NCI-H2029 treated with DMSO at 0.1 percent for 48 hours (cell line): ENCODE measurements around the gene PNPLA8.

Experiments
- DNase-seq: peaks from one replicate; lab custom pipeline; 2025; lab: John Stamatoyannopoulos, UW

PNPLA8 gene

DNA sequence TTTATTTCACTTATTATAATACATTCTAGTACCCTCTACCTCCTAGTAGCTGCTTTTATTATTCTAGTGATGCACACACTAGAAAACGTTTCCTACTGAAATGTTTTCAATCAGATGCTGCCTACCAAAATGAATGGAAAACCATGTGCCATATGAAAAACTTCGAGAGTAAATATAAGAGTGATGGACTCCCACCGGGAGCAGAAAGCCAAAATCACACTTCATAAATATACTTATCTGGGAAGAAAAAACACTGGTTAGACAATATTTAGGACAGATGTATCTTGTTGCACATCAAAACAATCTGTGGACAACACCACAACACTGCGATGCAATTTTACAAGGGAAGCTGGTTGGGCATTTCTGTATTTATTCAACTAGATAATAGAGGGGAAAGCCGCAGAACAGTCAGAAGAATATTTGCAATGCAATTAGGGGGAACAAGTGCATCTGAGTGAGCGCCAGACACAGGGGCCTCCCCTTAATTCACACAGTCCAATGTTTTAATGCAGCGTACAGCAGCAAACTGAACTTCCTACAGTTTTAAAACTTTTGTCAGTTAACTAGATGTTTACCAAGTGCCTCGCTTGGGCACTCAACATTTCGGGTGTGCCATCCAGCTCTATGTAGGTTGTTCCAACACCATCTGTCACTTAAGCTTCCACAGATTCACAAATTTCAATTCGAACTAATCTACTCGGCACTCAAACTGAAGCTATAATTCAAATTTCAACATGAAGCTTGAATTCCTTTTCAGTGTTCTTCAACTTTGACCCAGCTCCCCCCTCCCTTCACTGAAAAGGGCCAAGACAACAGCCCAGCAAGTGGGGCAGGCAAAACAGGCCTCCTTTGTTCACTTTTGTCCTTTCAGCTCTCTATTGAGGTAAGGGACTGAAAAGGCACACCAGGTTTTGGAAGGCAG is 77.1 kb downstream of the PNPLA8 start:
- DNase-seq = peak; percentile 43

DNA sequence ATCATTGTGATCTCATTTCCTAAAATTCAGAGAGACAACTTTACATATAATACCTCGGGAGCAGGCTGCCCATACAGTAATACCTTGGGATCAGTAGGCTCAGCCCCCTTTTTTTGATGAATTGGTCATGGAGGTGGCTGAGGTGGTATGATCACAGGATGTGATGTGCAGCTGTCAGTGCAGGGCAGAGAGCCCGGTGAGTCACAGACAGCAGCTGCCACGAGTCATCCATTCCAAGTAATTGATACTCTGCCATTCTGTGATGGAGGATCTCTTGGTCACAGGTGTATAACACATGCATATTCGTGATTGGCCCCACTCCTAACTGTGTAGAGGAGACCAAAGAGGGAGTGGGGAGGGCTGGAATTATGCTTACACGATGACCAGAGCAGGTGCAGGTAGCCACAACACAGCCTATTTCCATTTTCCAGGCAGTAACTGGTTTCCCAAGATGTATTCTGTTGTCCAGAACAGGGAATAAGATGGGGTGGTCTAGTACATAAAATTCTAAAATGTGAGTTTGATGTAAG is 83.8 kb downstream of the PNPLA8 start:
- DNase-seq = peak; percentile 82

DNA sequence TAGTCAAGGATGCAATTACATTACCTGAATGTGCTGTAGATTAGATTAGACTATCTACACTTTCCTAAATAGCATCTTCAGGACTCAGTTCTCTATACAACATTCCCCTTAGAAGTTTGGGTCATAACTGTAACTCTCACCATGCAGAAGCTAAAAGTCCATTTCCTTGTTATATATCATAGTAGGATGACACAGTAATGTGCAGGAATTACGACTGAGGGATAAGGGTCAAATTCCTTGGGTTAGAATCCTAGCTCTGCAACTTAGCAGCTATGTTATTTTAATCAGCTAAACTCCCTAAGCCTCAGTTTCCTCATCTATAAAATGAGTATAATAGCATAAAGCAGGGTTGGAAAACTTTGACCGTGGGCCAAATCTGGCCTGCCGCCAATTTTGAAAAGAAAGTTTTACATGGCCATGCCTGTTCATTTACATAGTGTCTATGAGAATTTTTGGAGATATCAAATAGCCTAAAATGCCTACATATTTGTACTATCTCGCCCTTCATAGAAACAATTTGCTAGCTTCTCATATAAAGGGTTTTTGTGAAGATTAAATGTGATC is 84.5 kb downstream of the PNPLA8 start:
- no peak for DNase-seq

DNA sequence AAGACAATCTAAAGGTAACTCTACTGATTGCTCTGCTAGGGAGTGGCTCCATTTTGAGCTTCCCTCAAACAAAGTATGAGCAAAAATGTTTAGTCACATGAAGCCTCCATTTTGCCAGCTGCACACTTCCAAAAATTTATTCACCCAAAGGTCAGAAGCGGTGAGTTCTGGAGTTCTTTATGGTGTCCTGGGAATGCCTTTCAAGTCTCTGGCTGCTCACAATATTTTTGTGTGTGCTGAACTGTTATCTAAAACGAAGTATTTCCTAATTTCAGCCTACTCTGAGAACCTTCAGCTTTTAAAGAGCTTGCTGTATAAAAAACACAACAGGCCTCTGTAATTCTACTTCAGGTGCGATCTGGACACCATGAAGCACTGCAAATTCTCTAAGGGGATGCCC is 85.3 kb downstream of the PNPLA8 start:
- DNase-seq = no peak

DNA sequence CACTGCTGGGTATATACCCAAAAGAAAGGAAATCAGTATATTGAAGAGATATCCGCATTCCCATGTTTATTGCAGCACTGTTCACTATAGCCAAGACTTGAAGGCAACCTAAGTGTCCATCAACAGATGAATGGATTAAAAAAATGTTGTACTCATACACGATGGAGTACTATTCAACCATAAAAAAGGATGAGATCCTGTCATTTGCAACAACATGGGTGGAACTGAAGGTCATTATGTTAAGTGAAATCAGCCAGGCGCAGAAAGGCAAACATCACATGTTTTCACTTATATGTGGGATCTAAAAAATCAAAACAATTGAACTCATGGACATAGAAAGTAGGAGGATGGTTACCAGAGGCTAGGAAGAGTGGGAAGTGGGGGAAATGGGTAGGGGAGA is 89.0 kb downstream of the PNPLA8 start:
- DNase-seq = no peak

DNA sequence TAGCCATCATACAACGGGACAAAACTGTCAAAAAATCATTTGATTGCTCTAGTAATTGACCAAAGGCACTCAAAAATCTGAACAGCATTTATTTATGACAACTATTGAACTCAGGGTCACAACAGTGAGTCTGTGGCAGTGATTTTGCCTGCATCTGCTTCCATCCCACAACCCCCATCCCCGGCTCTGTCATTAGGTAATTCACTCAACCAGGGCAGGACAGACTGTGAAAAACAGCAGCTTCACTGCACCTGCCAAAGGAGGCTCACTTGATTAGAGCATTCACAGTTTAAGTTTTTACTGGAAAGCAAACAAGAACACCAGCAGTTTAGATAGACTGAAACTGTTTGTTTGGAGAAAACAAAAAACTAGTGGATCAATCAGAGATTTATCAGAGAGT is 91.9 kb downstream of the PNPLA8 start:
- DNase-seq = no peak

DNA sequence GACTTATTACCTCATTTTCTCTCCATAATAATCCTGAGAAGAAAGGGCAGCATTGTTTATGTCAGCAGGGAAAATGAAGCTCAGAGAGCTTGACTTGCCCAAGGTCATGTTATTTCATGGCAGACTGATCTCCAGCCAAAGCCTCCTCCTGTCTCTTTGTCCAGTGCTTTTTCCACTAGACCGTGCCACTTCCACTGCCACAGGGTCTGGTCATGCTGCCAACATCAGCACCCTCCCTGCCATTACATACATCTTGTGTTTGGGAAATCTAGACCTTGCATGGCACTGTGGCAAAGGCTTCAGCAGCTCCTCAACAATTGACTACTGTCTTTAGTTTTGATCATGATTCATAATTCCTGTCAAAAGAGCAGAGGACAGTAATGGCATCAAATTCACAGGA is 94.8 kb downstream of the PNPLA8 start:
- DNase-seq = no peak

DNA sequence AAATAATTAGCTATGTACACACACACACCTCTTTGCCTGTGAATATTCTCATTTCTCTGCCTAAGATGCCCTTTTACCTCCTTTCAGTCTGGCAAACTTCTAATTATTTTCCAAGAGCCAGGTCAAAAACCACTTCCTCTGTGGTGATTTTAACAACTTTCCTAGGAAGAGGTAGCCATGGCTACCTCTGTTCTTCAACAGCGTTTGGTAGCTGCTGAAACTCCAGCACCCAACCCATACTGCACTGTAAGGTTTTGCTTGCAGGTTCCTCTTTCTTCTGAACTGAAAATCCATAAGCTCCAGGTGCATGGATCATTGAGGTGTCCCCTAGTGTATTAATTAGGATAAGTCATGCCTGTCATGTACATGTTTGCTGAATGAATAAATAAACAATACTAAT is 95.3 kb downstream of the PNPLA8 start:
- DNase-seq = no peak

DNA sequence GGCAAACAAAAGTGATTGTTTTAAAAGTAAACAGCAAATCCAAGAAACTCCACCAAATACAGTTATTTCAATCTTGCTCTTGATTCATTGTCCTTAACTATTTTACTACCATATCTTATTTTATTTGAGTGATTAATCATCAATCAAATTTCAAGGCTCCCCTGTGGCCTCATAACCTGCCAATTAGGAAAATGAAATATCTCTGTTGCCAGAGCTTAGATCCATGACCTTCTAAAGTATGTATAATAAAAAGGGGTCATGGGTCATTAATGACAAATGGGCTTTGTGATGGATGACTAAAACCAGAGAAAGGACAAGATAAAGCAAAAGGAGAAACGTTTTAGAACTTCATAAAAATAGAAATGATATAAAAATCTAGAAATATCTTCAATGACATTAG is 98.2 kb downstream of the PNPLA8 start:
- no peak for DNase-seq

DNA sequence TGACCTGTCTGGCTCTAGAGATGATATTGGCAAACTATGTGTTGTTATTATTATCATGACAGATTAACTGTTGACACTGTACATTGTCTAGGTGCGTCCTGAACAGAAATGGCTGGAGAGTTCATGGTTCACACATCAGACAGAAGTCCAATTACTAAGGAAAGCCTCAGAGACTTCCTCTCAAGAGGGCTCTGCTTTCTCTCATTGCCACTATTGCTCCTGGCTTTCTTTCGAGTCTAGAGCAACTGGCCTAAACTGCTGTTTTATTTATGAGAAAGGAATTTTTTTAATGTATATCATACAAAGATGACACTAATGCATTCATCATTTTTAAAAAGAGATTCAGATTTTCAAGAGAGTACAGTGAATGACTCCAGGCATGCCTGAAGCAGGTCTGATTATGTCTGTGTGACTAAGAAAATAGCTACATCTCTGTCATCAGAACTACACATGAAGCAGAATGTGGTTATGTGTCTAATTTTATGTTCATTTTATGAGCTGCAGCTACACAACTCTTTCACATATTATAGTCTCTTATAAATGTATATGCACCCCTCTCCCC is 100.1 kb downstream of the PNPLA8 start:
- DNase-seq = no peak

DNA sequence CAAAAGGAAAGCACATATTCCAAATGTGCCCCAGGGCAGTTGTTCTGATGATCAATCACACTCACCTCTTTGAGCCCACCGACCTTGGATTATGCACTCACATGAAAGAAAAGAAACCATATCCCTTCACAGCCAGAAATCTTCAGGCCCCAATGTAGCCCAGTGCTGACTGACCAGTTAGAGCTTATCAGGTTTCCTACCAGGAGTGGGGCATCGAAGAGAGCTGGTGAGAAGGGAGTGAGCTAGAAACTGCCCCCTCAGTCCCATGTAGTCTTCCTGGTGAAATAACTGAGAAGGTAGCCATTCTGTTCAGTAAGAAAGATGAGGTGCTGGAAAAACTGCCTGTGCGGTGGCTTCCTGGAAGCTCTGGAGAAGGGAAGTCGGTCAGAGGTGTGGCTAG is 101.9 kb downstream of the PNPLA8 start:
- DNase-seq = no peak

DNA sequence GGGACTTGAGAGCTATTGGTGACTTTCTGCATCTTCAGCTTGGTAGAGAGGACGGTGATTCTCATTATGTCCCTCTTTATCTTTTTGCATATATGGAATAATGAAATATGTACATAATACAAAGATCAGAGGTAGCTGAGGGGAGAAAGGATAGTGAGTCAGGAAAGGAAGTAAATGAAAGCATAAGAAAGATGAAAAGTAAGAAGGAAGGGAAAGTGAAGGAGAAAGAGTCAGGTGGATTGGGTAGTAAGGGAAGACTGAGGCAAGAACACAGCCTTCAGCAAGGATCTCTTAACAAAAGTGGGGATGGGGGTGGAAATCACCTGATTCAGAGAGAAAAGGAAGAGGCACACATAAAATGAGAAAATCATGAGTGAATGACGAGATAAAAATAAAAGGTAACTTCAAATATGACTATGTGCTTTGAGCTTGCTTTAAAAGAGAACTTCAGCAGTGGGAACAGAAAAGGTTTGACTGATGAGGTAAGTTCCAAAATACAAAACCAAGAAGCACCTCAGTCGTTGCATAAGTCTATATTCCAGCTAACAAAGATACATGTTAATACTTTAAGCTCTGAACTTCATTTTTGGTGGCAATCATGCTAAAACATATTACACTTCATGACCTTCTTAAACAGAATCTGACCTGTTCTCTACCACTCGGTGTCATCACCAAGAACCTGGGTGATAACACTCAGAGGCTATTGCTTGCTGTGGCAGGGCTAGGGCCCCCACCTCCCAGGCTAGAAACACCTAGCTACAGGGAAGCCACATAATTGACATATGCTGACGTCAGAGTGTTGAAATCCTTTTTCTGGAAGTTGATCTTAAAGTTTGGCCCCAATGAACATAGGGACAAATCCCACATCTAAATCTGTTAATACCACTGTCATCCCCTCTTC is 102.6 kb downstream of the PNPLA8 start:
- no peak for DNase-seq

DNA sequence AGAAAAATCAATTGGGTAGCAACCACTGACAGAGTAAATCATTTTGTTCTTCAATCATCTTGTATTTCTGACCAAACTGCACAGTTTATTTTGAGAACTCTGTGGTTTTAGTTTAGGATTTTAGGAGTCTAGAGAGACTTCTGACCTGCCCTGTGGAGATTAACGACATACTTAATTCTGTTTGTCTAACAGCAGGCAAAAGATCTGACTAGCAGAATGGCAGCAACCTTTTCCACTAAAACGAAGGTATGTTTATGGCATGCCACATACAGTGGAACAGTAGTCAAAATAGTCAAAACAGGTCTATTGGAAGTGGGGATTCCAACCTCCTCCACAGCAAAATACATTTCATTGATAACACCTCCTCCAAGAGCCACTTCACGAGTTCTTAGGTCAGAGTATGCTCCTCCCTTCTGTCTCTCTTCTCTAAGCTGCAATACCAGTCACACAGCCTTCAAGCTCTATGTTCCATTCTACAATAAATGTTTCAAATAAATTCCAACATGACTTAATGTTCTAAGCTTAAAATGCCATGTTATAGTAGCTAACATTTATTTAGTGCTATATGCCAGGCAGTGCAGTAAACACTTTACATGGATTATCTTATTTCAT is 104.1 kb downstream of the PNPLA8 start:
- DNase-seq = no peak
